Mesenchymal stem cell (in vitro differentiated cells and primary cell): ENCODE measurements around the gene CYP2U1.
A peak's percentile ranks its signal among the peaks of the same experiment; 100 is the strongest.

ENCODE experiments used
- DNase-seq: peaks from one replicate; pipeline ENCODE4 v3.0.0-alpha.2; 2013
- H2AFZ ChIP-seq: one replicate; pipeline ENCODE4 v1.6.1; 2013; ENCODE audit warnings: low read depth, mild to moderate bottlenecking, control low read depth, inconsistent platforms, low read length, moderate library complexity
- H2AK5ac ChIP-seq: 2 replicates; pipeline ENCODE4 v1.6.1; 2013; ENCODE audit warnings: low read length, moderate library complexity, mild to moderate bottlenecking, inconsistent platforms; ENCODE audit not compliant: severe bottlenecking
- H2BK120ac ChIP-seq: one replicate; pipeline ENCODE4 v1.6.1; 2013; ENCODE audit warnings: low read depth, mild to moderate bottlenecking, inconsistent platforms, low read length, moderate library complexity
- H2BK12ac ChIP-seq, 2 experiments: one replicate each; pipeline ENCODE4 v1.6.1; 2013; ENCODE audit warnings: inconsistent platforms in 2 of 2, low read length in 2 of 2, mild to moderate bottlenecking in 2 of 2, moderate library complexity in 2 of 2, control low read depth in 1 of 2
- H2BK15ac ChIP-seq: one replicate; pipeline ENCODE4 v1.6.1; 2013; ENCODE audit warnings: mild to moderate bottlenecking, low read depth, inconsistent platforms; ENCODE audit not compliant: poor library complexity, severe bottlenecking
- H2BK5ac ChIP-seq: 2 replicates; pipeline ENCODE4 v1.6.1; 2013; ENCODE audit warnings: low read depth, mild to moderate bottlenecking, low read length, control low read depth, inconsistent platforms; ENCODE audit not compliant: poor library complexity, severe bottlenecking
- H3K14ac ChIP-seq, 2 experiments: one replicate each; pipeline ENCODE4 v1.6.1; 2013; ENCODE audit warnings: inconsistent platforms in 2 of 2, low read length in 2 of 2, control low read depth in 1 of 2, mild to moderate bottlenecking in 1 of 2, moderate library complexity in 1 of 2
- H3K18ac ChIP-seq, 2 experiments: one replicate each; pipeline ENCODE4 v1.6.1; 2013; ENCODE audit warnings: inconsistent platforms in 2 of 2, low read length in 2 of 2, control low read depth in 1 of 2, low read depth in 1 of 2, mild to moderate bottlenecking in 1 of 2
- H3K23ac ChIP-seq, 2 experiments: one replicate each; pipeline ENCODE4 v1.6.1; 2013; ENCODE audit warnings: inconsistent platforms in 2 of 2, low read length in 2 of 2, mild to moderate bottlenecking in 2 of 2, moderate library complexity in 2 of 2, control low read depth in 1 of 2
- H3K27ac ChIP-seq: 2 replicates; pipeline ENCODE4 v1.5.1; 2013; ENCODE audit warnings: mild to moderate bottlenecking, moderate library complexity, low read length, control low read depth, inconsistent platforms; ENCODE audit not compliant: poor library complexity, severe bottlenecking
- H3K27me3 ChIP-seq, 2 experiments: 2 replicates each; pipeline versions ENCODE4 v1.6.1 to v1.7.0; 2013; ENCODE audit warnings: low read length in 2 of 2, mild to moderate bottlenecking in 2 of 2, moderate library complexity in 2 of 2, control low read depth in 1 of 2, inconsistent platforms in 1 of 2; ENCODE audit not compliant: control insufficient read depth in 1 of 2, insufficient read depth in 1 of 2
- H3K36me3 ChIP-seq, 2 experiments: 2 replicates each; pipeline versions ENCODE4 v1.6.1 to v1.7.0; 2013; ENCODE audit warnings: low read length in 2 of 2, control low read depth in 1 of 2, inconsistent platforms in 1 of 2, low read depth in 1 of 2, mild to moderate bottlenecking in 1 of 2; ENCODE audit not compliant: insufficient read depth in 2 of 2, control insufficient read depth in 1 of 2
- H3K4ac ChIP-seq, 2 experiments: one replicate each; pipeline ENCODE4 v1.6.1; 2013; ENCODE audit warnings: inconsistent platforms in 2 of 2, low read length in 2 of 2, mild to moderate bottlenecking in 2 of 2, moderate library complexity in 2 of 2, control low read depth in 1 of 2, low read depth in 1 of 2
- H3K4me1 ChIP-seq: 2 replicates; pipeline ENCODE4 v1.6.1; 2013; ENCODE audit warnings: low read depth, low read length, control low read depth; ENCODE audit not compliant: control insufficient read depth, insufficient read depth
- H3K4me2 ChIP-seq: 2 replicates; pipeline ENCODE4 v1.6.1; 2013; ENCODE audit warnings: low read length, mild to moderate bottlenecking, inconsistent platforms; ENCODE audit not compliant: poor library complexity, severe bottlenecking
- H3K4me3 ChIP-seq, 2 experiments: 2 replicates each; pipeline versions ENCODE4 v1.5.1 to v1.7.0; 2013; ENCODE audit warnings: low read length in 2 of 2, mild to moderate bottlenecking in 2 of 2, control low read depth in 1 of 2, low read depth in 1 of 2; ENCODE audit not compliant: insufficient read depth in 1 of 2
- H3K79me1 ChIP-seq: replicated peaks from 2 replicates; pipeline ENCODE4 v1.6.1; 2013; ENCODE audit warnings: mild to moderate bottlenecking, control low read depth, low read length, inconsistent platforms; ENCODE audit not compliant: poor library complexity, severe bottlenecking
- H3K9ac ChIP-seq: 2 replicates; pipeline ENCODE4 v1.7.0; 2013; ENCODE audit warnings: mild to moderate bottlenecking, low read length, moderate library complexity
- H3K9me3 ChIP-seq: 2 replicates; pipeline ENCODE4 v1.7.0; 2013; ENCODE audit warnings: mild to moderate bottlenecking, low read length; ENCODE audit not compliant: control insufficient read depth
- H4K8ac ChIP-seq: one replicate; pipeline ENCODE4 v1.6.1; 2013; ENCODE audit warnings: inconsistent platforms, mild to moderate bottlenecking, low read length, moderate library complexity
- H4K91ac ChIP-seq: one replicate; pipeline ENCODE4 v1.6.1; 2013; ENCODE audit warnings: mild to moderate bottlenecking, low read length, inconsistent platforms
- WGBS: methylation state at CpG from one replicate; pipeline ENCODE4 v1.1.7; 2013; ENCODE audit warnings: mixed read lengths; 5-methylcytosine and 5-hydroxymethylcytosine counted together

Gene CYP2U1

GRCh38 chr4:107896646-107897045, 34.7 kb upstream of the CYP2U1 start:
- Histone ChIP-seq H3K4ac (no peak overlapping the region), H3K9me3 (no peaks in the 10 kb centered on the region), H4K8ac (no peak overlapping the region), H3K4me2 (peak overlapping the region; percentile 49), H3K4me3 (peak overlapping the region in 1 of 2 experiments; percentile 25), H3K14ac (no peak overlapping the region), H3K27me3 (no peaks in the 10 kb centered on the region), H3K79me1 (peaks cover 18% of the 10 kb centered on the region), H2AK5ac (no peak overlapping the region), H2BK5ac (peak overlapping the region; percentile 51), H2BK120ac (no peak overlapping the region), H3K36me3 (peaks cover 0 to 21% of the 10 kb centered on the region in 2 experiments), H4K91ac (no peak overlapping the region), H2AFZ (no peak overlapping the region), H3K27ac (peak overlapping the region; percentile 84), H3K23ac (no peak overlapping the region), H2BK12ac (no peak overlapping the region), H3K4me1 (peaks cover 4% of the 10 kb centered on the region), H3K9ac (peak overlapping the region; percentile 66), H3K18ac (no peak overlapping the region), H2BK15ac (no peak overlapping the region)
- DNase-seq = no peak
- WGBS = no CpG with 5 or more reads among the region's 1 CpG

GRCh38 chr4:107897823-107898222, 33.5 kb upstream of the CYP2U1 start:
- Histone ChIP-seq H2BK120ac (no peak overlapping the region), H2BK5ac (no peak overlapping the region), H3K14ac (no peak overlapping the region), H4K8ac (no peak overlapping the region), H3K4ac (no peak overlapping the region), H3K9ac (peak overlapping the region; percentile 8), H3K4me2 (no peak overlapping the region), H2BK15ac (no peak overlapping the region), H2BK12ac (no peak overlapping the region), H3K27me3 (no peaks in the 10 kb centered on the region), H3K79me1 (peaks cover 16% of the 10 kb centered on the region), H3K4me1 (peaks cover 6% of the 10 kb centered on the region), H3K23ac (no peak overlapping the region), H3K4me3 (no peak overlapping the region), H3K27ac (no peak overlapping the region), H3K18ac (no peak overlapping the region), H2AK5ac (no peak overlapping the region), H3K36me3 (peaks cover 0 to 24% of the 10 kb centered on the region in 2 experiments), H3K9me3 (no peaks in the 10 kb centered on the region), H2AFZ (no peak overlapping the region), H4K91ac (no peak overlapping the region)
- no peak for DNase-seq

GRCh38 chr4:107900067-107900466, 31.3 kb upstream of the CYP2U1 start:
- no peak overlapping the region for H4K91ac ChIP-seq
- H3K4ac ChIP-seq = no peak overlapping the region
- H2BK12ac ChIP-seq = peak overlapping the region in 1 of 2 experiments; percentile 77
- WGBS = 85% methylated on average over 4 of the region's 4 CpGs
- H3K9me3 ChIP-seq = no peaks in the 10 kb centered on the region
- H2BK15ac ChIP-seq = no peak overlapping the region
- H3K18ac ChIP-seq = no peak overlapping the region
- no peak overlapping the region for H3K27ac ChIP-seq
- H2AFZ ChIP-seq = no peak overlapping the region
- H3K79me1 ChIP-seq = peaks cover 10% of the 10 kb centered on the region
- no peak overlapping the region for H3K23ac ChIP-seq
- H3K4me3 ChIP-seq = no peak overlapping the region
- H2AK5ac ChIP-seq = no peak overlapping the region
- peaks cover 0 to 40% of the 10 kb centered on the region in 2 experiments for H3K36me3 ChIP-seq
- no peak overlapping the region for H3K9ac ChIP-seq
- no peak overlapping the region for H2BK120ac ChIP-seq
- no peak overlapping the region for H4K8ac ChIP-seq
- H2BK5ac ChIP-seq = no peak overlapping the region
- H3K4me2 ChIP-seq = no peak overlapping the region
- H3K4me1 ChIP-seq = peaks cover 3% of the 10 kb centered on the region
- no peak overlapping the region for H3K14ac ChIP-seq
- H3K27me3 ChIP-seq = no peaks in the 10 kb centered on the region
- no peak for DNase-seq

GRCh38 chr4:107900508-107900907, 30.8 kb upstream of the CYP2U1 start:
- no peak overlapping the region for H2BK5ac ChIP-seq
- peaks cover 3% of the 10 kb centered on the region for H3K4me1 ChIP-seq
- no peak for DNase-seq
- H3K4ac ChIP-seq = no peak overlapping the region
- H3K27me3 ChIP-seq = no peaks in the 10 kb centered on the region
- no peak overlapping the region for H2AK5ac ChIP-seq
- H3K4me2 ChIP-seq = no peak overlapping the region
- H2AFZ ChIP-seq = no peak overlapping the region
- no peak overlapping the region for H3K23ac ChIP-seq
- H3K4me3 ChIP-seq = no peak overlapping the region
- peaks cover 0 to 40% of the 10 kb centered on the region in 2 experiments for H3K36me3 ChIP-seq
- no peak overlapping the region for H2BK120ac ChIP-seq
- no peak overlapping the region for H3K27ac ChIP-seq
- peaks cover 8% of the 10 kb centered on the region for H3K79me1 ChIP-seq
- no CpG with 5 or more reads among the region's 3 CpGs for WGBS
- no peak overlapping the region for H3K14ac ChIP-seq
- no peak overlapping the region for H2BK12ac ChIP-seq
- no peak overlapping the region for H2BK15ac ChIP-seq
- H4K91ac ChIP-seq = no peak overlapping the region
- no peak overlapping the region for H4K8ac ChIP-seq
- H3K18ac ChIP-seq = no peak overlapping the region
- no peaks in the 10 kb centered on the region for H3K9me3 ChIP-seq
- no peak overlapping the region for H3K9ac ChIP-seq
